Endothelial cell of umbilical vein (primary cell): ENCODE data around the gene ZNF12. TPM values are rescaled to one million over a fixed set of nuclear protein-coding genes. Genes with fewer than 3 reads are reported as not detected.

Experiments
- BruUV-seq: library from RNA; stranded (reverse); fragments of 400-500 nt; replicated peaks from 2 replicates; lab custom pipeline; 2021; lab: Mats Ljungman, UMichigan
- CTCF ChIA-PET: fragments of 300-600, 350-600 bp; sonication (Branson Sonifier 250); formaldehyde crosslinking; loops from one replicate; lab custom pipeline; 2021; ENCODE audit warnings: antibody characterized with exemption, inconsistent platforms; lab: Charles Lee
- POLR2A ChIA-PET: fragments of 300-600, 350-600 bp; sonication (Branson Sonifier 250); formaldehyde crosslinking; loops from one replicate; lab custom pipeline; 2021; ENCODE audit warnings: antibody characterized with exemption, inconsistent platforms; lab: Charles Lee
- DNase-seq: peaks from one replicate; pipeline ENCODE4 v3.0.0-alpha.2; 2011; ENCODE audit warnings: low read depth, low spot score
- FAIRE-seq: peaks from 2 replicates; lab custom pipeline; 2011; peaks lifted over from hg19 to GRCh38; lab: Jason Lieb, UNC
- H2AFZ ChIP-seq: 2 replicates; pipeline ENCODE4 v1.6.0; 2012; ENCODE audit warnings: low read depth, low read length, control low read depth, inconsistent platforms
- H3K27ac ChIP-seq: 2 replicates; pipeline ENCODE4 v1.5.1; 2011; ENCODE audit warnings: low read depth, mild to moderate bottlenecking, control low read depth, low read length, moderate library complexity; ENCODE audit not compliant: insufficient read depth
- H3K27me3 ChIP-seq, 2 experiments: 2 replicates each; pipeline versions ENCODE4 v1.6.0 to v1.6.1; 2011; ENCODE audit warnings: low read length in 2 of 2, mixed read lengths in 1 of 2; ENCODE audit not compliant: control insufficient read depth in 2 of 2, insufficient read depth in 2 of 2
- H3K36me3 ChIP-seq, 2 experiments: 2 replicates in 1 of 2; 3 replicates in 1 of 2; pipeline ENCODE4 v1.5.1; 2011; ENCODE audit warnings: low read length in 2 of 2, mild to moderate bottlenecking in 1 of 2, moderate library complexity in 1 of 2; ENCODE audit not compliant: control insufficient read depth in 2 of 2, insufficient read depth in 2 of 2; ENCODE audit errors: extremely low read depth in 1 of 2
- H3K4me1 ChIP-seq: 3 replicates; pipeline ENCODE4 v1.5.1; 2011; ENCODE audit warnings: mild to moderate bottlenecking, low read length; ENCODE audit not compliant: control insufficient read depth, insufficient read depth; ENCODE audit errors: extremely low read depth
- H3K4me2 ChIP-seq: 2 replicates; pipeline ENCODE4 v1.6.1; 2011; ENCODE audit warnings: low read length, control low read depth, mixed read lengths; ENCODE audit not compliant: insufficient read depth
- H3K4me3 ChIP-seq, 3 experiments: fragments of 200-600 bp in 1 of 3; sonication (generic), shearing (Covaris generic) in 1 of 3; replicated peaks in 1 of 3; 2 replicates each; pipeline ENCODE4 v1.5.1; 2011 to 2016; ENCODE audit warnings: control low read depth in 3 of 3, low read length in 3 of 3, mild to moderate bottlenecking in 2 of 3, inconsistent platforms in 1 of 3, low read depth in 1 of 3, moderate library complexity in 1 of 3; ENCODE audit not compliant: insufficient read depth in 1 of 3
- H3K79me2 ChIP-seq: 2 replicates; pipeline ENCODE4 v1.6.0; 2012; ENCODE audit warnings: low read length, inconsistent platforms; ENCODE audit not compliant: control insufficient read depth, insufficient read depth
- H3K9ac ChIP-seq: replicated peaks from 2 replicates; pipeline ENCODE3; 2011; ENCODE audit warnings: low read length, control low read depth; ENCODE audit not compliant: insufficient read depth; ENCODE audit errors: extremely low read depth
- H3K9me1 ChIP-seq: replicated peaks from 3 replicates; pipeline ENCODE4 v1.6.0; 2011; ENCODE audit warnings: mild to moderate bottlenecking, low read length; ENCODE audit not compliant: control insufficient read depth, insufficient read depth; ENCODE audit errors: extremely low read depth
- H3K9me3 ChIP-seq: replicated peaks from 2 replicates; pipeline ENCODE4 v1.5.1; 2012; ENCODE audit warnings: low read length, inconsistent platforms; ENCODE audit not compliant: control insufficient read depth, insufficient read depth
- H4K20me1 ChIP-seq: replicated peaks from 2 replicates; pipeline ENCODE3; 2011; ENCODE audit warnings: mild to moderate bottlenecking, low read length; ENCODE audit not compliant: control insufficient read depth, insufficient read depth; ENCODE audit errors: extremely low read depth
- EZH2 ChIP-seq: IDR thresholded peaks from 2 replicates; pipeline ENCODE4 v1.6.1; 2012; ENCODE audit warnings: borderline replicate concordance, low read depth, mild to moderate bottlenecking, moderate library complexity, low read length, inconsistent platforms; ENCODE audit not compliant: severe bottlenecking
- FOS ChIP-seq: IDR thresholded peaks from 2 replicates; pipeline ENCODE4 v1.6.1; 2011; ENCODE audit warnings: mild to moderate bottlenecking, low read length, moderate library complexity, borderline replicate concordance; ENCODE audit not compliant: insufficient read depth
- GATA2 ChIP-seq: IDR thresholded peaks from 2 replicates; pipeline ENCODE4 v1.7.0; 2011; ENCODE audit warnings: low read depth, mild to moderate bottlenecking, moderate library complexity, mixed read lengths, low read length; ENCODE audit not compliant: insufficient read length, insufficient read depth
- JUN ChIP-seq: IDR thresholded peaks from 2 replicates; pipeline ENCODE4 v1.6.1; 2011; ENCODE audit warnings: borderline replicate concordance, low read depth; ENCODE audit not compliant: insufficient read length, insufficient read depth
- MYC ChIP-seq: IDR thresholded peaks from one replicate; pipeline ENCODE4 v1.6.1; 2011; ENCODE audit warnings: mild to moderate bottlenecking, low read depth, low read length
- POLR2A ChIP-seq: IDR thresholded peaks from 2 replicates; pipeline ENCODE4 v1.6.1; 2012; ENCODE audit warnings: low read depth, mild to moderate bottlenecking, control low read depth, low read length
- POLR2AphosphoS5 ChIP-seq: IDR thresholded peaks from 2 replicates; pipeline ENCODE4 v1.6.1; 2012; ENCODE audit warnings: low read depth, mild to moderate bottlenecking, control low read depth, low read length, moderate library complexity; ENCODE audit not compliant: insufficient read depth
- dilution Hi-C: fragments of 300-500 bp; cut with MboI; formaldehyde crosslinking; loops from one replicate; pipeline ENCODE4 v1.15.0; 2019; ENCODE audit warnings: low sequenced_read_pairs; ENCODE audit not compliant: extremely low pct_ligation_motif_present
- intact Hi-C: fragments of 100-400 bp; cut with micrococcal nuclease; formaldehyde crosslinking; loops from one replicate; pipeline ENCODE4 v1.10.0; 2022
- polyA plus RNA-seq, 4 experiments: library from polyadenylated mRNA; depleted of rRNA in 3 of 4; stranded (reverse) in 3 of 4; unstranded in 1 of 4; fragments of >200 nt; gene quantifications; 2 replicates each; pipeline versions ENCODE4 v1.2.1 to v1.2.3, GENCODE V29; 2011 to 2012; ENCODE audit warnings: missing spikeins in 1 of 4
- total RNA-seq: library from RNA; stranded (reverse); gene quantifications from 2 replicates; pipeline ENCODE4 v1.2.3, GENCODE V29; 2021
- TF ChIP-seq, protein P1 (sequence below), 2 donors: IDR thresholded peaks; 1 replicate in 1 of 2; 2 replicates in 1 of 2; pipeline ENCODE4 v1.5.1; 2011; ENCODE audit warnings: low read length in 2 of 2, mild to moderate bottlenecking in 2 of 2, moderate library complexity in 2 of 2, control low read depth in 1 of 2, inconsistent platforms in 1 of 2, low read depth in 1 of 2; ENCODE audit not compliant: insufficient read depth in 1 of 2; ENCODE audit errors: extremely low read depth in 1 of 2

Gene ZNF12
- total and polyA plus RNA-seq, 2 donors (not counting 3 experiments of a cell fraction or from before 2014, with no cell fraction given), result 5.0 to 13.4 TPM

- no peaks in the 10 kb centered on the region for H3K9me1 ChIP-seq
- no peaks in the 10 kb centered on the region for H3K79me2 ChIP-seq
- BruUV-seq, result no TSS peak
- H2AFZ ChIP-seq, result no peak overlapping the region
- ChIA-PET POLR2A (no interaction called here), CTCF (no interaction called here)
- no peak overlapping the region for H3K27ac ChIP-seq
- DNase-seq (no peak), FAIRE-seq (no peak)
- H3K9ac ChIP-seq, result no peak overlapping the region
- intact Hi-C loops, result no loop called here
- no peaks in the 10 kb centered on the region for H3K27me3 ChIP-seq
- no peak overlapping the region for H3K4me3 ChIP-seq
- no peak overlapping the region for H3K4me2 ChIP-seq
- H3K36me3 ChIP-seq, result peaks cover 44 to 52% of the 10 kb centered on the region in 2 experiments
- H3K4me1 ChIP-seq, result no peaks in the 10 kb centered on the region
- no peaks in the 10 kb centered on the region for H4K20me1 ChIP-seq
- peaks cover 50% of the 10 kb centered on the region for H3K9me3 ChIP-seq
- dilution Hi-C loops, result no loop called here
- no peak for TF ChIP-seq JUN
- no peak for TF ChIP-seq GATA2
- no peak for TF ChIP-seq FOS
- TF ChIP-seq, protein P1, sequence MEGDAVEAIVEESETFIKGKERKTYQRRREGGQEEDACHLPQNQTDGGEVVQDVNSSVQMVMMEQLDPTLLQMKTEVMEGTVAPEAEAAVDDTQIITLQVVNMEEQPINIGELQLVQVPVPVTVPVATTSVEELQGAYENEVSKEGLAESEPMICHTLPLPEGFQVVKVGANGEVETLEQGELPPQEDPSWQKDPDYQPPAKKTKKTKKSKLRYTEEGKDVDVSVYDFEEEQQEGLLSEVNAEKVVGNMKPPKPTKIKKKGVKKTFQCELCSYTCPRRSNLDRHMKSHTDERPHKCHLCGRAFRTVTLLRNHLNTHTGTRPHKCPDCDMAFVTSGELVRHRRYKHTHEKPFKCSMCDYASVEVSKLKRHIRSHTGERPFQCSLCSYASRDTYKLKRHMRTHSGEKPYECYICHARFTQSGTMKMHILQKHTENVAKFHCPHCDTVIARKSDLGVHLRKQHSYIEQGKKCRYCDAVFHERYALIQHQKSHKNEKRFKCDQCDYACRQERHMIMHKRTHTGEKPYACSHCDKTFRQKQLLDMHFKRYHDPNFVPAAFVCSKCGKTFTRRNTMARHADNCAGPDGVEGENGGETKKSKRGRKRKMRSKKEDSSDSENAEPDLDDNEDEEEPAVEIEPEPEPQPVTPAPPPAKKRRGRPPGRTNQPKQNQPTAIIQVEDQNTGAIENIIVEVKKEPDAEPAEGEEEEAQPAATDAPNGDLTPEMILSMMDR (IDR thresholded peaks at IDR 0.05; ENCODE audit: extremely low read depth in 1 of 2, insufficient read depth in 1 of 2, low read depth in 1 of 2, low read length in 2 of 2), result no peak
- no peak for TF ChIP-seq EZH2
- no peak for TF ChIP-seq MYC
- no peak for TF ChIP-seq POLR2AphosphoS5
- TF ChIP-seq POLR2A, result no peak
Measured at GRCh38 chr7:6691103-6691502, 15.6 kb downstream of the ZNF12 start.
